Naive thymus-derived CD8-positive, alpha-beta T cell (primary cell): ENCODE results near the gene CTSE. TPM values are rescaled to one million over a fixed set of nuclear protein-coding genes. Genes with fewer than 3 reads are reported as not detected.
"Not testable (repeated sequence)": the region's sequence is repeated elsewhere in the genome, so short reads cannot be mapped to it uniquely, and the experiment has no call there.

ENCODE experiments used
- ATAC-seq, 2 donors: fragments of 150-1000 bp; cut with Tn5 transposase in 1 of 2; sonication (Bioruptor Pico), chemical (Tn5 transposase) in 1 of 2; 1 replicate in 1 of 2; 2 replicates in 1 of 2; pipeline ENCODE4 v1.10.0; 2021; ENCODE audit warnings: mild to moderate bottlenecking in 2 of 2, moderate library complexity in 2 of 2
- POLR2A ChIA-PET: fragments of 350-600 bp; sonication (Branson Sonifier 250); formaldehyde crosslinking; loops from one replicate; lab custom pipeline; 2021; ENCODE audit warnings: antibody characterized with exemption; lab: Charles Lee
- DNase-seq, 10 donors: peaks; one replicate each; pipeline versions ENCODE4 v3.0.0 to v3.0.0-alpha.2; 2020 to 2022
- H3K27ac Mint-ChIP-seq, 10 donors: one replicate each; pipeline ENCODE4 v1.8.0; 2020 to 2022; ENCODE audit warnings: mild to moderate bottlenecking in 10 of 10, mixed read lengths in 10 of 10, moderate library complexity in 4 of 10, inconsistent platforms in 1 of 10
- H3K27me3 Mint-ChIP-seq, 5 donors: one replicate each; pipeline ENCODE4 v1.8.0; 2021 to 2022; ENCODE audit warnings: mixed read lengths in 5 of 5
- H3K36me3 Mint-ChIP-seq, 3 donors: one replicate each; pipeline ENCODE4 v1.8.0; 2020 to 2022; ENCODE audit warnings: mixed read lengths in 3 of 3, mild to moderate bottlenecking in 2 of 3, inconsistent platforms in 1 of 3
- H3K4me1 Mint-ChIP-seq, 4 donors: one replicate each; pipeline ENCODE4 v1.8.0; 2021 to 2022; ENCODE audit warnings: mixed read lengths in 4 of 4
- H3K4me3 Mint-ChIP-seq, 10 donors: one replicate each; pipeline ENCODE4 v1.8.0; 2020 to 2022; ENCODE audit warnings: mild to moderate bottlenecking in 10 of 10, mixed read lengths in 10 of 10, moderate library complexity in 6 of 10, inconsistent platforms in 1 of 10
- H3K9me3 Mint-ChIP-seq, 9 donors: one replicate each; pipeline ENCODE4 v1.8.0; 2020 to 2022; ENCODE audit warnings: mixed read lengths in 9 of 9, mild to moderate bottlenecking in 3 of 9, inconsistent platforms in 1 of 9, moderate library complexity in 1 of 9
- polyA plus RNA-seq, 3 donors: library from polyadenylated mRNA; unstranded; fragments of 300-500 nt; fragmentation: Illumina TruSeq; gene quantifications; one replicate each; pipeline ENCODE4 v1.2.3, GENCODE V29; 2021
- total RNA-seq, 8 experiments: library from RNA in 2 of 8; stranded (reverse) in 2 of 8; gene quantifications; one replicate each; pipeline ENCODE4 v1.2.3 and lab custom pipeline; 2021 to 2026

The CTSE gene
- total RNA-seq (not detected), polyA plus RNA-seq (not detected), total RNA-seq (lab: John Stamatoyannopoulos, UW) (0 reads per million in 6 experiments)

DNA sequence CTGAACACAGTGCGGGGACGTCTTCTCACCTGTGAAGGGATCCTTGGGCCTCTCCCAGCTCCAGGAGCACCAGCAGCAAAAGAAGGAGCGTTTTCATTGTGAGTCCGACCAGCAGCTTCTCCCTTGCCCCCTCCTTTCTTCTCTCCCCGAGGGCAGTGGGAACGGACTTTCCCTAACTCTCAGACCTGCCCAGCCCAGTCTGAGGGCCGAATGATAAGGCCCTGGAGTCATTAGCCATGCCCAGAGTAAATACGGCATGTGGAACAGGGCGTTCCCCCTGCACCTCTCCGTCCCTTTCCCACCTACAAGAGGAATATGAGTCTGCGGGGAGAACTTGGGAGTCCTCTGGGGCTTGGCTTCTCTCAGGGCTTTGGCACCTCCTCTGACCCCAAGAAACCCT is at the start of gene CTSE:
Gene CTSE, minus strand, starts transcription at position 201 of the 400 bp plus-strand sequence. Its CDS starts 104 bp downstream, at position 97.
- no peak within 1 kb of the TSS for H3K4me3 Mint-ChIP-seq
- no peak for ATAC-seq
- peaks cover 0 to 25% (median 7%) of the 10 kb centered on the region in 5 donors for H3K27me3 Mint-ChIP-seq
- DNase-seq = no peak
- no peaks in the 10 kb centered on the region for H3K9me3 Mint-ChIP-seq
- H3K27ac Mint-ChIP-seq = peak within 1 kb of the TSS in 1 of 10 donors; percentile 9
- POLR2A ChIA-PET = no interaction called here
- no peaks in the 10 kb centered on the region for H3K4me1 Mint-ChIP-seq
- H3K36me3 Mint-ChIP-seq = no peaks in the 10 kb centered on the region

- DNase-seq = no peak
- H3K27ac Mint-ChIP-seq = no peak overlapping the region
- H3K4me3 Mint-ChIP-seq = no peak overlapping the region
- peaks cover 0 to 4% (median 2%) of the 10 kb centered on the region in 5 donors for H3K27me3 Mint-ChIP-seq
- H3K9me3 Mint-ChIP-seq = no peaks in the 10 kb centered on the region
- no peaks in the 10 kb centered on the region for H3K36me3 Mint-ChIP-seq
- H3K4me1 Mint-ChIP-seq = peaks cover 5 to 20% (median 11%) of the 10 kb centered on the region in 4 donors
- ATAC-seq = no peak
- POLR2A ChIA-PET = no interaction called here
Measured at GRCh38 chr1:206070627-206071304, 47.1 kb upstream of the CTSE start.

- Mint-ChIP-seq H3K27ac (peak overlapping the region in 1 of 10 donors; percentile 28), H3K4me1 (peaks cover 5 to 24% (median 11%) of the 10 kb centered on the region in 4 donors), H3K36me3 (no peaks in the 10 kb centered on the region), H3K4me3 (no peak overlapping the region), H3K9me3 (no peaks in the 10 kb centered on the region), H3K27me3 (peaks cover 0 to 2% (median 0%) of the 10 kb centered on the region in 5 donors)
- no peak for DNase-seq
- ATAC-seq = no peak
- POLR2A ChIA-PET = no interaction called here
Measured at GRCh38 chr1:206068314-206068713, 44.6 kb upstream of the CTSE start.

DNA sequence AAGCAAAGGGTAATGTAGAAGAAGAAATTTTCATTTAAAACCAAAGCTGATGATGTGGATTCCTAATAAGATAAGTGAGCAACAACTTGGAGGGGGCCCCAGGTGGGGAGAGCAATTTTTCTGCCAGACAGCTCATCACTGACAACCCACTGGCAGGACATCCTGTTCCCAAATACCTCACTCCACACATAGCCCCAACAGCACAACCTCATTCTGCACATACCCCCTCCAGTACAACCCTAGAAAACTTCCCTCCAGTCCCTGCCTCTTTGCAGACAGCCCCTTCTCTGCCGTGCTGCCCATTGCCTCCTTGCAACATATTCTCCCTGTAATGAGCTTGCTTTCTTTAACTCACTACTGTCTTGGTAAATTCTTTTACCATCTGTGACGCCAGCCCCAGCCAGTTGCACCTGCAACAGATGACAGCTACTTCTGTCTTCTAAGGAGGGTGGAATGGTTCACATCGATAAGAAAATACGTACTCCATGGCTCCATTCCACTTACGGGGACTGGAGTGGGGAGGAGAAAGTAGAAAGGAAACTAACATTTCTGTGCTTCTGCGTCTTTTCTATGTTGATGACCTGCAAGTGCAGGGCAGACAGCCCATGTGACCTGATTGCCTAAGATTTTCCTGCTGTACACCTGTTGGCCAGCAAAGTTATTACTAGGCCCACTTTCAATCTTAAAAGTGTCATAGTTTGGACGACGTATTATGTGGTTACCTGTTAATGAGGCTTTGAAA is 44.0 kb upstream of the CTSE start:
- Mint-ChIP-seq H3K27ac (peak overlapping the region in 4 of 10 donors; percentile 28 to 55 (median 30)), H3K36me3 (peaks cover 0 to 4% (median 0%) of the 10 kb centered on the region in 3 donors), H3K9me3 (peaks cover 0 to 5% (median 2%) of the 10 kb centered on the region in 9 donors), H3K27me3 (peaks cover 0 to 3% (median 0%) of the 10 kb centered on the region in 5 donors), H3K4me3 (peak overlapping the region in 1 of 10 donors; percentile 8), H3K4me1 (peaks cover 5 to 24% (median 11%) of the 10 kb centered on the region in 4 donors)
- ATAC-seq = no peak
- POLR2A ChIA-PET = no interaction called here
- DNase-seq = no peak

- peak in 1 of 2 donors; percentile 33 for ATAC-seq
- POLR2A ChIA-PET = no interaction called here
Measured at GRCh38 chr1:206066479-206067171, 42.9 kb upstream of the CTSE start.

GRCh38 chr1:206065547-206066145 is 42.0 kb upstream of the CTSE start:
- Mint-ChIP-seq H3K4me3 (no peak overlapping the region), H3K36me3 (peaks cover 0 to 4% (median 0%) of the 10 kb centered on the region in 3 donors), H3K27me3 (peaks cover 0 to 3% (median 0%) of the 10 kb centered on the region in 5 donors), H3K27ac (no peak overlapping the region), H3K4me1 (peaks cover 5 to 24% (median 11%) of the 10 kb centered on the region in 4 donors), H3K9me3 (peaks cover 0 to 5% (median 2%) of the 10 kb centered on the region in 9 donors)
- DNase-seq (no peak), ATAC-seq (no peak)
- POLR2A ChIA-PET = no interaction called here

More at GRCh38 chr1:206066479-206067171, 42.9 kb upstream of the CTSE start:
- no peak for DNase-seq
- peaks cover 5 to 24% (median 11%) of the 10 kb centered on the region in 4 donors for H3K4me1 Mint-ChIP-seq
- H3K4me3 Mint-ChIP-seq = no peak overlapping the region
- H3K9me3 Mint-ChIP-seq = peaks cover 0 to 5% (median 2%) of the 10 kb centered on the region in 9 donors
- H3K27me3 Mint-ChIP-seq = peaks cover 0 to 3% (median 0%) of the 10 kb centered on the region in 5 donors
- H3K27ac Mint-ChIP-seq = no peak overlapping the region
- peaks cover 0 to 4% (median 0%) of the 10 kb centered on the region in 3 donors for H3K36me3 Mint-ChIP-seq

- H3K27ac Mint-ChIP-seq, ATAC-seq, H3K4me3 Mint-ChIP-seq, H3K27me3 Mint-ChIP-seq, POLR2A ChIA-PET, DNase-seq, H3K9me3 Mint-ChIP-seq, H3K36me3 Mint-ChIP-seq: not testable (repeated sequence)
- H3K4me1 Mint-ChIP-seq = peaks cover 5 to 26% (median 12%) of the 10 kb centered on the region in 4 donors
Measured at GRCh38 chr1:206064501-206064900, 40.8 kb upstream of the CTSE start.

DNA sequence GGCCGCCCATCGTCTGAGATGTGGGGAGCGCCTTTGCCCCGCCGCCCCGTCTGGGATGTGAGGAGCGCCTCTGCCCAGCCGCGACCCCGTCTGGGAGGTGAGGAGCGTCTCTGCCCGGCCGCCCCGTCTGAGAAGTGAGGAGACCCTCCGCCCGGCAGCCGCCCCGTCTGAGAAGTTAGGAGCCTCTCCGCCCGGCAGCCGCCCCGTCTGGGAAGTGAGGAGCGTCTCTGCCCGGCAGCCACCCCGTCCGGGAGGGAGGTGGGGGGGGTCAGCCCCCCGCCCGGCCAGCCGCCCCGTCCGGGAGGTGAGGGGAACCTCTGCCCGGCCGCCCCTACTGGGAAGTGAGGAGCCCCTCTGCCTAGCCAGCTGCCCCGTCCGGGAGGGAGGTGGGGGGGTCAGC is 40.3 kb upstream of the CTSE start:
- H3K27ac Mint-ChIP-seq, ATAC-seq, H3K36me3 Mint-ChIP-seq, H3K27me3 Mint-ChIP-seq, DNase-seq, H3K4me3 Mint-ChIP-seq, H3K9me3 Mint-ChIP-seq, POLR2A ChIA-PET: not testable (repeated sequence)
- peaks cover 5 to 26% (median 12%) of the 10 kb centered on the region in 4 donors for H3K4me1 Mint-ChIP-seq

DNA sequence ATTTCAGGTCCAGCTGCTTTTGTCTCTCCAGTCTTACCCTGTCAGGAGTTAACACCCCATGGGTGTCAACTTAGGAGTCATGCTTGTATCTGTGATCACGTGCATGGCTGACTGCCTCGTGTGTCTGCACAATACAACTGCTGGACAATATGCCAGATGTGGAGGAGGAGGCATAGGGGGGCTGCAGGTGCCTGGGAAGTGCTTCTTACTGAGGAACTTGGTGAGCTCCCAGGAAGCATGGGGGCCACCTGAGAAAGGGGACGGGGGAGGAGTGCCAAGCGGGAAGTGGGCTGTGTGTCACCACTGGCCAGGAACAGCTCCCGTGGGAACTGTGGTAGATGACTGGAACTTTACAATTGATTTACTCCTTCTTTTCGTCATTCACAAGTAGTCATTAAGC is 38.8 kb upstream of the CTSE start:
- no peak overlapping the region for H3K4me3 Mint-ChIP-seq
- ATAC-seq (no peak), DNase-seq (no peak)
- H3K36me3 Mint-ChIP-seq = peaks cover 0 to 4% (median 0%) of the 10 kb centered on the region in 3 donors
- POLR2A ChIA-PET = no interaction called here
- H3K9me3 Mint-ChIP-seq = peaks cover 0 to 5% (median 2%) of the 10 kb centered on the region in 9 donors
- peaks cover 0 to 10% (median 0%) of the 10 kb centered on the region in 5 donors for H3K27me3 Mint-ChIP-seq
- peaks cover 0 to 17% (median 7%) of the 10 kb centered on the region in 4 donors for H3K4me1 Mint-ChIP-seq
- no peak overlapping the region for H3K27ac Mint-ChIP-seq

DNA sequence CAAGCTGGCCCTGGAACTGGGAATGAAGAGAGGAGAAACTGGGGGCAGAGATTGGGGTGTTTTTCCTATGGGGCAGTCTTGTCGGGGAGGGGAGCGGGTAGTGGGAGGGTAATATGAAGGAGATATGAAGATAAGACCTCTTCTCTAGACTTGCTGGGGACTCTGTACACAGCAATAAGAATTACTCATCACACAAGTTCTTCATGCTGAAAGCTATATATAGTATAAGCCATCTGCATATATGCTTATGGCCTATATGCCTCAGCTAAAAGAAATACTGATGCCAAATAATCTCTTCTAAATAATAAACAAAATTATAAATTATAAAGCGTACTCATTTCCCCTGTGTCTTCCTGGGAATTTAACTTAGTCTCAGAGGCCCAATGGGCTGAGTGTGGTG is 37.1 kb upstream of the CTSE start:
- H3K27me3 Mint-ChIP-seq = peaks cover 0 to 10% (median 0%) of the 10 kb centered on the region in 5 donors
- ATAC-seq (no peak), DNase-seq (no peak)
- H3K9me3 Mint-ChIP-seq = peaks cover 0 to 5% (median 2%) of the 10 kb centered on the region in 9 donors
- H3K4me1 Mint-ChIP-seq = peaks cover 0 to 6% (median under 1%) of the 10 kb centered on the region in 4 donors
- POLR2A ChIA-PET = no interaction called here
- peaks cover 0 to 4% (median 0%) of the 10 kb centered on the region in 3 donors for H3K36me3 Mint-ChIP-seq
- H3K4me3 Mint-ChIP-seq = no peak overlapping the region
- H3K27ac Mint-ChIP-seq = no peak overlapping the region

GRCh38 chr1:206059355-206059915 is 35.7 kb upstream of the CTSE start:
- Mint-ChIP-seq H3K4me3 (no peak overlapping the region), H3K9me3 (peaks cover 0 to 5% (median 2%) of the 10 kb centered on the region in 9 donors), H3K4me1 (peaks cover 0 to 2% (median under 1%) of the 10 kb centered on the region in 4 donors), H3K27ac (peak overlapping the region in 1 of 10 donors; percentile 12), H3K27me3 (peaks cover 0 to 10% (median 0%) of the 10 kb centered on the region in 5 donors), H3K36me3 (peaks cover 0 to 4% (median 0%) of the 10 kb centered on the region in 3 donors)
- POLR2A ChIA-PET = interaction anchor here (0.5 kb wide), 1 partner anchor 92 kb away, joined by 4 read pairs; no protein-coding TSS in a partner anchor
- ATAC-seq (no peak), DNase-seq (no peak)

- Mint-ChIP-seq H3K4me1 (peaks cover 0 to 2% (median under 1%) of the 10 kb centered on the region in 4 donors), H3K27me3 (peaks cover 0 to 10% (median 0%) of the 10 kb centered on the region in 5 donors), H3K27ac (no peak overlapping the region), H3K36me3 (peaks cover 0 to 4% (median 0%) of the 10 kb centered on the region in 3 donors), H3K9me3 (peaks cover 0 to 5% (median 2%) of the 10 kb centered on the region in 9 donors), H3K4me3 (no peak overlapping the region)
- DNase-seq (no peak), ATAC-seq (no peak)
- POLR2A ChIA-PET = no interaction called here
Measured at GRCh38 chr1:206058927-206059292, 35.2 kb upstream of the CTSE start.
